OCI-LY1 (cell line): Measurements from ENCODE around the gene CACNA1E.

Experiments used
- H2AFZ ChIP-seq: fragments of 200-600 bp; sonication (generic), shearing (Covaris generic); 2 replicates; pipeline ENCODE4 v1.6.0; 2014; ENCODE audit warnings: antibody characterized with exemption, mild to moderate bottlenecking, low read length
- H3F3A ChIP-seq: fragments of 200-600 bp; sonication (generic), shearing (Covaris generic); 2 replicates; pipeline ENCODE4 v1.6.0; 2014; ENCODE audit warnings: mild to moderate bottlenecking, antibody characterized with exemption, low read length, moderate library complexity; ENCODE audit not compliant: insufficient read depth
- H3K27ac ChIP-seq: fragments of 200-600 bp; sonication (generic); 2 replicates; pipeline ENCODE4 v1.5.1; 2014; ENCODE audit warnings: low read length, mixed run types, mild to moderate bottlenecking, low read depth; ENCODE audit not compliant: poor library complexity, severe bottlenecking
- H3K27me3 ChIP-seq: fragments of 200-600 bp; sonication (generic); 2 replicates; pipeline ENCODE4 v1.6.0; 2014; ENCODE audit warnings: antibody characterized with exemption, mild to moderate bottlenecking, low read length, moderate library complexity; ENCODE audit not compliant: insufficient read depth
- H3K36me3 ChIP-seq: fragments of 200-600 bp; sonication (generic); 2 replicates; pipeline ENCODE4 v1.6.1; 2014; ENCODE audit warnings: mild to moderate bottlenecking, antibody characterized with exemption, low read length, moderate library complexity, mixed read lengths; ENCODE audit not compliant: insufficient read depth
- H3K4me1 ChIP-seq: fragments of 200-600 bp; sonication (generic); 2 replicates; pipeline ENCODE4 v1.5.1; 2014; ENCODE audit warnings: mild to moderate bottlenecking, low read length, moderate library complexity; ENCODE audit not compliant: insufficient read depth, severe bottlenecking
- H3K4me2 ChIP-seq: fragments of 200-600 bp; sonication (generic), shearing (Covaris generic); 2 replicates; pipeline ENCODE4 v1.6.1; 2014; ENCODE audit warnings: low read length
- H3K4me3 ChIP-seq: fragments of 200-600 bp; sonication (generic); 2 replicates; pipeline ENCODE4 v1.5.1; 2014; ENCODE audit warnings: low read length, low read depth, mild to moderate bottlenecking, mixed read lengths; ENCODE audit not compliant: poor library complexity, severe bottlenecking
- H3K79me2 ChIP-seq: fragments of 200-600 bp; shearing (Covaris generic); 2 replicates; pipeline ENCODE4 v1.6.1; 2016; ENCODE audit warnings: mixed run types, low read length, mixed read lengths; ENCODE audit not compliant: insufficient read depth
- H3K9ac ChIP-seq: fragments of 200-600 bp; sonication (generic), shearing (Covaris generic); 2 replicates; pipeline ENCODE4 v1.6.1; 2014; ENCODE audit warnings: mild to moderate bottlenecking, low read length, mixed read lengths
- H3K9me2 ChIP-seq: fragments of 200-600 bp; sonication (generic), shearing (Covaris generic); 2 replicates; pipeline ENCODE4 v1.6.1; 2014; ENCODE audit warnings: low read depth, mild to moderate bottlenecking, low read length, mixed read lengths
- H3K9me3 ChIP-seq: fragments of 200-600 bp; shearing (Covaris generic); 2 replicates; pipeline ENCODE4 v1.6.1; 2014; ENCODE audit warnings: low read length, mixed read lengths
- H4K20me1 ChIP-seq: fragments of 200-600 bp; sonication (generic), shearing (Covaris generic); 2 replicates; pipeline ENCODE4 v1.6.0; 2016; ENCODE audit warnings: mild to moderate bottlenecking, low read length; ENCODE audit not compliant: insufficient read depth
- EZH2 ChIP-seq: fragments of 200-600 bp; sonication (generic), shearing (Covaris generic); IDR thresholded peaks from 2 replicates; pipeline ENCODE4 v1.8.0; 2017; ENCODE audit warnings: borderline replicate concordance, mixed run types, mild to moderate bottlenecking, antibody characterized with exemption, low read length, moderate library complexity, mixed read lengths
- TF ChIP-seq, protein P1 (sequence below): fragments of 200-600 bp; sonication (generic), shearing (Covaris generic); IDR thresholded peaks from 2 replicates; pipeline ENCODE4 v1.5.1; 2017; ENCODE audit warnings: mild to moderate bottlenecking, antibody characterized with exemption, low read length, moderate library complexity, mixed read lengths

CACNA1E gene

DNA sequence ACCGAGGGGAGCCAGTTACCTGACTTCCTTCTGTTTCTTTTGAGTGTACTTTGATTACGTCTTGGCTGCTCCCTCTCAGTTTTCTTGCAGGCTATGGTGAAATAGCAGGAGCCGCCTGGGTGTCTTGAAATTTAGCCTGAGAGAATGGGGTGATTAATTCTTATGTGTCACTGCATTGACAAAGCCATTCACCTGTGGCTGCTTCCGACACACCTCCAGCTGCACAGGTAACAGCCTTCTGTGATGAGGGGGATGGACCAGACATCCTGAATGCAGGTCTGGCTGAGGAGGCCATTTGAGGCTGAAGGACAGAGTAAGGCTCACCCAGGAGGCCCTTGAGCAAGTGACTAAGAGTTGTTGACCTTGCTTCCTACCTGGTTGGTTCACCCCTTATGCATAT lies 16.5 kb downstream of the CACNA1E start:
- H3K4me1 ChIP-seq, result peaks cover 11% of the 10 kb centered on the region

DNA sequence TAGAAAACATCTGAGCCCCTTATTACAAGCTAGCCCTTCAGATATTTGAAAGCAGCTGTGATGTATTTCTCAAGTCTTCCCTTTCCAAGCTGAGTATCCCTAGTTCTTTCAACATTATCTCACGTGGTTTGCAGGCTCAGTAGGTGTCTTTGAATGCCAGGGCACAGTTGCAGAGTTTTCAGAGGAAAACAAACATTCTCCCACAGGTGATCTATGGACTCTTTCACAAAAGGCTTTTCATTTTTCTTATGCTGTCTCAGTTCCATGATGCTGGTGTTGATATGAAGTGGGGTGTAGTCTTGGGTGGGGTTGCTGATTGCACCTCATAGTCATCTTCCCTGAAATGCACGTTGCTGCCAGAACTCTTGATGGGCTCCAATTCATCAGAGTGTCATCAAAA lies 17.3 kb downstream of the CACNA1E start:
- Histone ChIP-seq H3K9me2 (no peaks in the 10 kb centered on the region), H3K27me3 (no peaks in the 10 kb centered on the region), H3K79me2 (no peaks in the 10 kb centered on the region), H3K4me2 (no peak overlapping the region), H3K36me3 (no peaks in the 10 kb centered on the region), H3K4me3 (no peak overlapping the region), H3F3A (no peaks in the 10 kb centered on the region), H2AFZ (no peak overlapping the region), H3K9ac (no peak overlapping the region), H3K4me1 (peaks cover 14% of the 10 kb centered on the region), H3K27ac (no peak overlapping the region), H3K9me3 (no peaks in the 10 kb centered on the region), H4K20me1 (no peaks in the 10 kb centered on the region)
- TF ChIP-seq, protein P1, sequence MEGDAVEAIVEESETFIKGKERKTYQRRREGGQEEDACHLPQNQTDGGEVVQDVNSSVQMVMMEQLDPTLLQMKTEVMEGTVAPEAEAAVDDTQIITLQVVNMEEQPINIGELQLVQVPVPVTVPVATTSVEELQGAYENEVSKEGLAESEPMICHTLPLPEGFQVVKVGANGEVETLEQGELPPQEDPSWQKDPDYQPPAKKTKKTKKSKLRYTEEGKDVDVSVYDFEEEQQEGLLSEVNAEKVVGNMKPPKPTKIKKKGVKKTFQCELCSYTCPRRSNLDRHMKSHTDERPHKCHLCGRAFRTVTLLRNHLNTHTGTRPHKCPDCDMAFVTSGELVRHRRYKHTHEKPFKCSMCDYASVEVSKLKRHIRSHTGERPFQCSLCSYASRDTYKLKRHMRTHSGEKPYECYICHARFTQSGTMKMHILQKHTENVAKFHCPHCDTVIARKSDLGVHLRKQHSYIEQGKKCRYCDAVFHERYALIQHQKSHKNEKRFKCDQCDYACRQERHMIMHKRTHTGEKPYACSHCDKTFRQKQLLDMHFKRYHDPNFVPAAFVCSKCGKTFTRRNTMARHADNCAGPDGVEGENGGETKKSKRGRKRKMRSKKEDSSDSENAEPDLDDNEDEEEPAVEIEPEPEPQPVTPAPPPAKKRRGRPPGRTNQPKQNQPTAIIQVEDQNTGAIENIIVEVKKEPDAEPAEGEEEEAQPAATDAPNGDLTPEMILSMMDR, result no peak
- TF ChIP-seq EZH2, result no peak

More for the DNA sequence above, 16.5 kb downstream of the CACNA1E start:
- Histone ChIP-seq H3K27me3 (no peaks in the 10 kb centered on the region), H3K9me3 (no peaks in the 10 kb centered on the region), H4K20me1 (no peaks in the 10 kb centered on the region), H3F3A (no peaks in the 10 kb centered on the region), H3K9me2 (no peaks in the 10 kb centered on the region), H2AFZ (no peak overlapping the region), H3K79me2 (no peaks in the 10 kb centered on the region), H3K27ac (no peak overlapping the region), H3K4me2 (no peak overlapping the region), H3K4me3 (no peak overlapping the region), H3K9ac (no peak overlapping the region), H3K36me3 (no peaks in the 10 kb centered on the region)
- TF ChIP-seq EZH2, result no peak
- TF ChIP-seq, protein P1, result no peak

DNA sequence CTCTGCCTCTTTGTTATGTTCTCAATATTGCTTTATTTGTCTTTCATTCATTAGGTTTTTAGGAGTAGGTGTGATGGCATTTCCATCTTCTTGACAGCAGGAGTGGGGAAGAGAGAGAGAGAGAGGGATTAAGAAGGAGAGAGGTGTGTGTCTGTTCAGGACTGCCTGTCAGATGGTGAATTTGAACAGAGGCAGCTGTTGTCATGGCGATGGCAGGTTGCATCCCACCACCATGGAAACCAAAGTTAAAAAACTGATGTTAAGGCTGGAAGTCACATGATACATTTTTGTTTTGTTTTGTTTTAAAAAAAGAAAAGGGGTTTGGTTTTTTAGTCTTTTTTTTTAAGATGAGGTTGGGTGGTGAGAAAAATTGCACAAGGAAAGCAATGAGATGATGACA lies 18.3 kb downstream of the CACNA1E start:
- Histone ChIP-seq H3K9me2 (no peaks in the 10 kb centered on the region), H3K9me3 (no peaks in the 10 kb centered on the region), H3K4me2 (no peak overlapping the region), H3F3A (no peaks in the 10 kb centered on the region), H3K9ac (no peak overlapping the region), H3K4me3 (no peak overlapping the region), H4K20me1 (no peaks in the 10 kb centered on the region), H3K36me3 (no peaks in the 10 kb centered on the region), H3K27me3 (no peaks in the 10 kb centered on the region), H3K4me1 (peaks cover 14% of the 10 kb centered on the region), H3K27ac (no peak overlapping the region), H2AFZ (no peak overlapping the region), H3K79me2 (no peaks in the 10 kb centered on the region)
- TF ChIP-seq, protein P1, result no peak
- TF ChIP-seq EZH2, result no peak
